Measurements from ENCODE around the gene NR3C1.

NR3C1 gene

GRCh38 chr5:143304836-143305475 lies 98.5 kb downstream of the NR3C1 start:
- no peak for DNase-seq

GRCh38 chr5:143302341-143303045 lies 101.0 kb downstream of the NR3C1 start:
- DNase-seq: no peak

DNA sequence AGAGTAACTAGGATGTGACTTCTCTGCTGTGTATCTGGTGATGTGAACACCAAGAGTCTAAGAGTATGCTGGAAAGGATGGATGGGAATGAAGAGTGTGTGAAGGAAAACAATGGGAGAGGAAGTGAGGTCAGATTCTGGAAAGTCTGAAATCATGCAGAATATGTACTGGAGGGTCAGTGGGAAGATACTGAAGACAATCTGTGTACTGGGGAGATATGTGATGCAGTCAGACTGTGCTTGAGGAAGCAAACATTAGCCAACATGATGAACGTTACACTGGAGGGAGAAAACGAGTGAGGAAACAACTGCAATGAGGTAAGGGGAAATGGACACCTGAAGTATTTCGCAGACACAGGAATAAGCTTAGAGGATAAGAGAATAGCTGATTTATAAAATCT lies 105.7 kb downstream of the NR3C1 start:
- no peak for DNase-seq

DNA sequence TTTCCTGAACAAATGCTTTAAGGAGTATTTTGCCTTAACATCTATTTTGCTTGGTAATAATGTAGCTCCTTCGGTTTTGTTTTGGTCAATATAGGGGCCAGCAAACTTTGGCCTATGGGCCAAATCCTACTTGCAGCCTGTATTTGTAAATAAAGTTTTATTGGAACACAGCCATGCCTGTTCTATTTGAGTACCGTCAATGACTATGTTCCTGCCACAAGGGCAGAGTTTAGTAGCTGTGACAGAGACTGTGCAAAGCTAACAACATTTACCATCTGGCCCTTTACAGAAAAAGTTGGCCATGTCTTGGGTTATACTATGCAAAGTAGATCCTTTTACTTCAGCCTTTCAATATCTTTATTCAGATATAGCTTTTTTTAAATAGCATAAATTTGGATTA lies 113.4 kb downstream of the NR3C1 start:
- DNase-seq: no peak

DNA sequence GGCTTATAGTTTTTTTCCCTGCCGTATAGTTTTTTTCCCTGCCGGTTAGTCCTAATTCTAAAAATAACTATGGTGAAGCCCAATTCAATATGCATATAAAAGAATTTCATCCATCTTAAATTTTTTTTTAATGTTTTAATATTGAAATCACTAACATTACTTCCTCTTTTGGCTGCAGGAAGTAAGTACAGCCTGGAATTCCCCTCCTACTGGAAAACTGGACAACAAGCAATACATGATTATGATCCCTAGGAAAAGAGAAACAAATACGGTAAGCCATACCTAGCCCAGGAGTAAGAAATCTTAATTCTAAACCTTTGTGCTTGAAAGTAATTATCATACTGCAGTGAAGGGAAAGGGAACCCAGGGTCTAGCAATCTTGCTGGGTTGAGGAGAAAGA lies 119.0 kb downstream of the NR3C1 start:
- no peak for DNase-seq

DNA sequence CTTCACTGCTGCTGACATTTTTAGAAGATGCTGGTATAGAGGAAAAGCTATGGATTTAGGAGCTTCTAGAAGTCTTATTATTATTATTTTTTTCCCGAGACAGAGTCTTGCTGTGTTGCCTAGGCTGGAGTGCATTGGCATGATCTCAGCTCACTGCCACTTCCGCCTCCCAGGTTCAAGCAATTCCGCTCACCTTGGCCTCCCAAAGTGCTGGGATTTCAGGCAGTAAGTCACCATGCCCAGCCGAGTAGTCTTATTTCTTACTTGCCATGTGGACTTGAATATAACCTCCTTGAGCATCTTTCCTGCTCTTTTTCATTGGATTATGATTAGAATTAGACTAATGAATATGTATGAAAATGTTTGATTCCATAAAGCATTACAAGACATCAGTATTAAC lies 119.5 kb downstream of the NR3C1 start:
- DNase-seq: no peak

GRCh38 chr5:143281226-143281625 lies 122.3 kb downstream of the NR3C1 start:
- no peak for DNase-seq

DNA sequence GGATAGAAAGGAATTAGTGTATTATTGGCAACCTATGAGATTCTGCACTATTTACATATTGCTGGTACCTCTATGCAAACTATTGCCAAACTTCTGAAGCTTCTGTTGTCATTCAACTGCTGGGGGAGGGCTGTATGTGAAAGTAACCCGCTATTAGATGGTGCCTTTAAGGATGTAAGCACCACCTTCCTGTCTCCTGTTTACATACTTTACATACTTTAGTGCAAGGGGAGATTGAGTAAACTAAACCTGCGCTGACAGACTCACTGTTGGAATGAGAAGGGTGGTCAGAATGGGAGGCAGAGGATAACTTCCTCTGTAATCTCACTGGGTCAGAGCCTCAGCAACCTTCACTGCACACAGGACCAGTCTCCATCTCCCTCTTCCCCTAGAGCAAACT lies 123.8 kb downstream of the NR3C1 start:
- no peak for DNase-seq

GRCh38 chr5:143277536-143277935 lies 126.0 kb downstream of the NR3C1 start:
- no peak for DNase-seq

DNA sequence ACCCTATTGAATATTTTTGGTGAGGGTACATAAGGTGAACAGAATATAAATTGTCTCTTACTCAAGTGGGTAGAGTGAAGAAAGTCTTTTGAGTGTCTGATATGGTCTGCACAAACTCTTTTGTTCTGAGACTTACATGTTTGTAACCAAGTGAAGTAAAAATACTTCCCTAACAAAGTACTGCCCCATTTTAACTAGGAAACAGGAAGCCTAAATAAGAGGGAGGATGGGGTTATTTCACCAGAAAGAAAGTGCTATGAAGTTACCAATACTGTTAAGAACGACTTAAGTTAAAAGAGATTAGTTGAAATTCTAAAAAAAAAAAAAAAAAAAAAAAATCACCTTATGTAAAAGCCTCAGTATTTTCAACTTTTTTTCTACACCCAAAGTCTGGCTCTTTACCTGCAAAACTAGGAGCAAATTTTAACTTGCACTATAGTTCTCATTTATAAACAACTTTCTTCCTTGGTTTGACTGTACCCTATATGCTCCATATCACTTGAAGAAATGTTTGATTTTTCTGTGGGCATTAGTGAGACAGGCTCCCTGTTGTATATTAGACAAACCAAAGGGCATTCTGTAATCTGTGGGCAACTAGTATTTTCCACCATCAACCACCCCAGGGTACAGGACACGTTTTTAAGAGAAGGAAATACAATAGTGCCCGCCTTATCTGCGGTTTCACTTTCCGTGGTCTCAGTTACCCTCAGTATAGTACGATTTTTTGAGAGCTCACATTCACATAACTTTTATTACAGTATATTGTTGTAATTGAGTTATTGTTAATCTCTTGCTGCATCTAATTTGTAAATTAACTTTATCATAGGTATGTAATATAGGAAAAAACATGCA lies 127.7 kb downstream of the NR3C1 start:
- DNase-seq: no peak

DNA sequence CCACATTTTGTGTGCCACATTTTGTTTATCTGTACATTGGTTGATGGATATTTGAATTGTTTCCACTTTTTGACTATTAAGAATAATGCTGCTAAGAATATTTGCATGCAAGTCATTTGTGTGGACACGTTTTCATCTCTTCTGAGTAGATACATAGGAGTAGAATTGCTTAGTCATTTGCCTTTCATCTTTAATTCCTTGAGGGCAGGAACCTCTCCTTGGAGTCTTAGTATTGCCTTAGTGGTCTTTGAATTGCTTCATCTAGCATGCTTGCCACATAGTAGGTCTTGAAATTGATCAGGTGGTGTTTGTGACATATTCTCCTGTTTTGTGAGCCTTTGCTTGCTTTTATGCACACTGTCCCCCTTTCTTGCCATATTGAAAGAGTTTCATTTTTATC lies 128.5 kb downstream of the NR3C1 start:
- DNase-seq: no peak

- DNase-seq: no peak
These were observed 132.1 kb downstream of the NR3C1 start for GRCh38 chr5:143271431-143271830.

GRCh38 chr5:143268388-143268787 lies 135.1 kb downstream of the NR3C1 start:
- DNase-seq: no peak

DNA sequence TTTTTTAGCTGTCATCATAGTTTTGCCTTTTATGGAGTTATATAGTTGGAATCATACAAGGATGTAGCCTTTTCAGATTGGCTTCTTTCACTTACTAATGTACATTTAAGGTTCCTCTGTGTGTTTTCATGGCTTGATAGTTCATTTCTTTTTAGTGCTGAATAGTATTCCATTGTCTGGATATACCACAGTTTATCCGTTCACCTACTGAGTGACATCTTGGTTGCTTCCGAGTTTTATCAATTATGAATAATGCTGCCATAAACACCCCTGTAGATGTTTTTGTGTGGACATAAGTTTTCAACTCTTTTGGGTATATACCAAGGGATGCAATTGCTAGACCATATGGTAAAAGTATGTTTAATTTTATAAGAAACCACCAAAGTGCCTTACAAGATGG lies 136.3 kb downstream of the NR3C1 start:
- no peak for DNase-seq

GRCh38 chr5:143265995-143266394 lies 137.5 kb downstream of the NR3C1 start:
- no peak for DNase-seq

DNA sequence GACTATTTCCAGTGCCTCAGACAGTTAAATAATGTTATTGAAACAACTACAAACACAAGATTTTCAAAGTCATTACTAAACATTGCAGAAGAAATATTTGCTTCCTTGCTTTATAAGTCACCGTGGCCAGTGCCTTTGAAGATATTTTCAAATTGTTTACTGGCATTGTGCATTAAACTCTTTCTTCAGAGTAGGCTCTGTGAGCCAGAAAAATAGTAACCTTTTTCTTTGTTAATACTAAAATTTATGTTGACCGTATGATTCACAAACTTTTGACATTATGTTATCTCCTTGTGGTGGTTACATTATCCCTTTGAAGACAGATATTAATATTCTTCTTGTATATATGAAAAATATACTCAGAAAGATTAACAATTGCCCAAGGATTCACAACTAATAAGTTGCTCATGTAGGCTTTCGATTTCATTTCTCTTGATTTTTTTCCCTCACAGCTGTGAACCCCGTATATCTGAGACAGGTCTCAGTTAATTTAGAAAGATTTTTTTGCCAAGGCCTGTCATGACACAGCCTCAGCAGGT lies 140.1 kb downstream of the NR3C1 start:
- DNase-seq: no peak

GRCh38 chr5:143262393-143263174 lies 140.9 kb downstream of the NR3C1 start:
- no peak for DNase-seq

DNA sequence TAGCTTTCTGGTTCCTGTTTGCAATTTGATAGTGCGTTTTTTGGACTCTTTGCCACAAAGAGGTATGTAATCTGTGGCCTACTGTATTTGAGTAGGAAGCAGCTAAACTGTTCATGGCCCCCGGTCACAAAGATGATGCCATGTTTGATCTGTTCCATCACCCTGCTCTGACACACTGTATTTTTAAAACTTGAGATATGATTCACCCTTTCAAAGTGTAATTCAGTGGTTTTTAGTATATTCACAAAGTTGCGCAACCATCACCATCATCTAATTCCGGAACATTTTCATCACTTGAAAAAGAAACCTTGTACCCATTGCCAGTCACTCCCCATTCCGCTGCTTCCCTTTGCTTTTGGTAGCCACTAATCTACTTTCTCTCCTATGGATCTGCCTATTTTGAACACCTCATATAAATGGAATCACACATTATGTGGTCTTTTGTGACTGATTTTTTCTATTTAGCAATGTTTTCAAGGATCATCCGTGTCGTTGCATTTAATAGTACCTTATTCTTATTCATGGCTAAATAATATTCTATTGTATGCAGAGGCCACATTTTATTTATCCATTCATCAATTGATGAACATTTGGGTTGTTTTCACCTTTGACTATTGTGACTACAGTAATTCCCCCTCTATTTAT lies 141.6 kb downstream of the NR3C1 start:
- DNase-seq: no peak

GRCh38 chr5:143259254-143259605 lies 144.3 kb downstream of the NR3C1 start:
- no peak for DNase-seq

GRCh38 chr5:143258559-143259253 lies 144.8 kb downstream of the NR3C1 start:
- DNase-seq: no peak

GRCh38 chr5:143254819-143255218 lies 148.7 kb downstream of the NR3C1 start:
- DNase-seq: no peak

DNA sequence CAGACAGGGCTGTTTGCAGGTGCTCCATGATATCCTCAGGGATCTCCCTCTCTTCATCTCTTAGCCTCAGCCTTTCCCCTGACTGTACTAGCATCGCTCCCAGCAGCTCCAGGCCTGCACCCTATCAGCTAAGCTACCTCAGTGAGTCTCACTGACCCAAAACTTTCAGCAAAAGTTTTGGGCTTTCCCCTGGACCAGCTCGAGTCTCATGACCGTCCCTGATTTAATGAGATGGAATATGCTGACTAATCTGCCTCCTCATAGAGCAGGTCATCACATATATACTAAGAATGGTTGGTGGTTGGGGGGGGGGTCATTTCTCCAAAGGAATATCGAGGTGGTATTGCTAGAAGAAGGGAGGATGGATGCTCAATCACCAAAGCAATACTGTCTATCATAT lies 151.5 kb downstream of the NR3C1 start:
- no peak for DNase-seq
